ENCODE measurements around the gene BABAM1. TPM values are rescaled to one million over a fixed set of nuclear protein-coding genes. Genes with fewer than 3 reads are reported as not detected.

Gene BABAM1
- total and polyA plus RNA-seq, 9 of the 15 experiments (the other 6 are each of a cell fraction or from before 2014, with no cell fraction given) = 14.7 to 160 (median 113) TPM

DNA sequence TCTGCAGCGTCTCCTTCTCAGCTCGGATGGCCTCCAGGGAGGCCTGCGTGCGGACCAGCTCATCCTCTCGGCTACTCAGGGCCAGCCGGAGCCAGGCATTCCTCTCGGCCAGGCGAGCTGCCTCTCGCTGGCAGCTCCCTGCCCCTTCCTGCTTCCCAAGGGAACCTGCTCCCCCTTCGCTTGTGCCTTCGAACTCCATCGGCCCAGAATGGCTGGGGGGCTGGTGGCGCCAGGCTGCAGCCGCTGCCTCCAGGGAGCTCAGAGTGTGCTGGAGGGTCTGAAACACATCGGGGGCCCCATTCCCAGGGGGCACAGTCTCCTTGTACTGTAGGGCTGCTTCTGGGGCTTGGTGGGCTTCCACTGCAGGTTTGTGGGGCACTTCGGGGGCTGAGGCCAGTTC, 4.7 kb upstream of the BABAM1 start:
- TF ChIP-seq, protein P1, sequence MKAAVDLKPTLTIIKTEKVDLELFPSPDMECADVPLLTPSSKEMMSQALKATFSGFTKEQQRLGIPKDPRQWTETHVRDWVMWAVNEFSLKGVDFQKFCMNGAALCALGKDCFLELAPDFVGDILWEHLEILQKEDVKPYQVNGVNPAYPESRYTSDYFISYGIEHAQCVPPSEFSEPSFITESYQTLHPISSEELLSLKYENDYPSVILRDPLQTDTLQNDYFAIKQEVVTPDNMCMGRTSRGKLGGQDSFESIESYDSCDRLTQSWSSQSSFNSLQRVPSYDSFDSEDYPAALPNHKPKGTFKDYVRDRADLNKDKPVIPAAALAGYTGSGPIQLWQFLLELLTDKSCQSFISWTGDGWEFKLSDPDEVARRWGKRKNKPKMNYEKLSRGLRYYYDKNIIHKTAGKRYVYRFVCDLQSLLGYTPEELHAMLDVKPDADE (conservative IDR thresholded peaks at IDR 0.05; ENCODE audit: control insufficient read depth, low read depth, low read length) = no peak
- TF ChIP-seq SLC30A9 (CRISPR knock-in tag; IDR thresholded peaks at IDR 0.05) = no peak
- TF ChIP-seq, protein P2, sequence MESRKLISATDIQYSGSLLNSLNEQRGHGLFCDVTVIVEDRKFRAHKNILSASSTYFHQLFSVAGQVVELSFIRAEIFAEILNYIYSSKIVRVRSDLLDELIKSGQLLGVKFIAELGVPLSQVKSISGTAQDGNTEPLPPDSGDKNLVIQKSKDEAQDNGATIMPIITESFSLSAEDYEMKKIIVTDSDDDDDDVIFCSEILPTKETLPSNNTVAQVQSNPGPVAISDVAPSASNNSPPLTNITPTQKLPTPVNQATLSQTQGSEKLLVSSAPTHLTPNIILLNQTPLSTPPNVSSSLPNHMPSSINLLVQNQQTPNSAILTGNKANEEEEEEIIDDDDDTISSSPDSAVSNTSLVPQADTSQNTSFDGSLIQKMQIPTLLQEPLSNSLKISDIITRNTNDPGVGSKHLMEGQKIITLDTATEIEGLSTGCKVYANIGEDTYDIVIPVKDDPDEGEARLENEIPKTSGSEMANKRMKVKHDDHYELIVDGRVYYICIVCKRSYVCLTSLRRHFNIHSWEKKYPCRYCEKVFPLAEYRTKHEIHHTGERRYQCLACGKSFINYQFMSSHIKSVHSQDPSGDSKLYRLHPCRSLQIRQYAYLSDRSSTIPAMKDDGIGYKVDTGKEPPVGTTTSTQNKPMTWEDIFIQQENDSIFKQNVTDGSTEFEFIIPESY (CRISPR knock-in tag; IDR thresholded peaks at IDR 0.05) = no peak
- TF ChIP-seq CC2D1A (IDR thresholded peaks at IDR 0.05) = no peak
- TF ChIP-seq, protein P3, sequence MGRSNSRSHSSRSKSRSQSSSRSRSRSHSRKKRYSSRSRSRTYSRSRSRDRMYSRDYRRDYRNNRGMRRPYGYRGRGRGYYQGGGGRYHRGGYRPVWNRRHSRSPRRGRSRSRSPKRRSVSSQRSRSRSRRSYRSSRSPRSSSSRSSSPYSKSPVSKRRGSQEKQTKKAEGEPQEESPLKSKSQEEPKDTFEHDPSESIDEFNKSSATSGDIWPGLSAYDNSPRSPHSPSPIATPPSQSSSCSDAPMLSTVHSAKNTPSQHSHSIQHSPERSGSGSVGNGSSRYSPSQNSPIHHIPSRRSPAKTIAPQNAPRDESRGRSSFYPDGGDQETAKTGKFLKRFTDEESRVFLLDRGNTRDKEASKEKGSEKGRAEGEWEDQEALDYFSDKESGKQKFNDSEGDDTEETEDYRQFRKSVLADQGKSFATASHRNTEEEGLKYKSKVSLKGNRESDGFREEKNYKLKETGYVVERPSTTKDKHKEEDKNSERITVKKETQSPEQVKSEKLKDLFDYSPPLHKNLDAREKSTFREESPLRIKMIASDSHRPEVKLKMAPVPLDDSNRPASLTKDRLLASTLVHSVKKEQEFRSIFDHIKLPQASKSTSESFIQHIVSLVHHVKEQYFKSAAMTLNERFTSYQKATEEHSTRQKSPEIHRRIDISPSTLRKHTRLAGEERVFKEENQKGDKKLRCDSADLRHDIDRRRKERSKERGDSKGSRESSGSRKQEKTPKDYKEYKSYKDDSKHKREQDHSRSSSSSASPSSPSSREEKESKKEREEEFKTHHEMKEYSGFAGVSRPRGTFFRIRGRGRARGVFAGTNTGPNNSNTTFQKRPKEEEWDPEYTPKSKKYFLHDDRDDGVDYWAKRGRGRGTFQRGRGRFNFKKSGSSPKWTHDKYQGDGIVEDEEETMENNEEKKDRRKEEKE (IDR thresholded peaks at IDR 0.05; ENCODE audit: borderline replicate concordance in 1 of 2, control insufficient read depth in 1 of 2, low read depth in 2 of 2, low read length in 1 of 2) = no peak
- TF ChIP-seq, protein P4, sequence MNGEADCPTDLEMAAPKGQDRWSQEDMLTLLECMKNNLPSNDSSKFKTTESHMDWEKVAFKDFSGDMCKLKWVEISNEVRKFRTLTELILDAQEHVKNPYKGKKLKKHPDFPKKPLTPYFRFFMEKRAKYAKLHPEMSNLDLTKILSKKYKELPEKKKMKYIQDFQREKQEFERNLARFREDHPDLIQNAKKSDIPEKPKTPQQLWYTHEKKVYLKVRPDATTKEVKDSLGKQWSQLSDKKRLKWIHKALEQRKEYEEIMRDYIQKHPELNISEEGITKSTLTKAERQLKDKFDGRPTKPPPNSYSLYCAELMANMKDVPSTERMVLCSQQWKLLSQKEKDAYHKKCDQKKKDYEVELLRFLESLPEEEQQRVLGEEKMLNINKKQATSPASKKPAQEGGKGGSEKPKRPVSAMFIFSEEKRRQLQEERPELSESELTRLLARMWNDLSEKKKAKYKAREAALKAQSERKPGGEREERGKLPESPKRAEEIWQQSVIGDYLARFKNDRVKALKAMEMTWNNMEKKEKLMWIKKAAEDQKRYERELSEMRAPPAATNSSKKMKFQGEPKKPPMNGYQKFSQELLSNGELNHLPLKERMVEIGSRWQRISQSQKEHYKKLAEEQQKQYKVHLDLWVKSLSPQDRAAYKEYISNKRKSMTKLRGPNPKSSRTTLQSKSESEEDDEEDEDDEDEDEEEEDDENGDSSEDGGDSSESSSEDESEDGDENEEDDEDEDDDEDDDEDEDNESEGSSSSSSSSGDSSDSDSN (IDR thresholded peaks at IDR 0.05; ENCODE audit: borderline replicate concordance in 1 of 2, low read depth in 2 of 2, low read length in 2 of 2) = no peak
- no peak for TF ChIP-seq MTF1 (CRISPR knock-in tag; IDR thresholded peaks at IDR 0.05; ENCODE audit: borderline replicate concordance)
- no peak for TF ChIP-seq ZNF263 (CRISPR knock-in tag; IDR thresholded peaks at IDR 0.05; ENCODE audit: borderline replicate concordance)
- TF ChIP-seq EP300 (IDR thresholded peaks at IDR 0.05; ENCODE audit: low read length) = no peak
- no peak for TF ChIP-seq MCM7 (IDR thresholded peaks at IDR 0.05)
- TF ChIP-seq PURB (CRISPR knock-in tag; IDR thresholded peaks at IDR 0.05; ENCODE audit: low read depth) = no peak
- TF ChIP-seq HMG20B (CRISPR knock-in tag; IDR thresholded peaks at IDR 0.05) = no peak
- FAIRE-seq (no peak), ATAC-seq (no peak), DNase-seq (ENCODE audit: extremely low read depth in 1 of 4, low spot score in 3 of 4) (no peak)
- peak overlapping the region in 1 of 2 experiments; percentile 79; a peak in 2 of 4 replicates for H3K9ac ChIP-seq (ENCODE audit: insufficient read depth in 1 of 2, low read depth in 2 of 2, low read length in 2 of 2)
- H3K27me3 ChIP-seq (ENCODE audit: control insufficient read depth in 2 of 2, insufficient read depth in 2 of 2, low read length in 2 of 2) = no peaks in the 10 kb centered on the region
- H3K4me2 ChIP-seq (ENCODE audit: insufficient read depth, low read length) = no peak overlapping the region
- 86% methylated on average over 14 of the region's 16 CpGs for WGBS (ENCODE audit: insufficient coverage, low coverage, missing lambda C conversion rate)
- no peak overlapping the region for H2AFZ ChIP-seq (ENCODE audit: low read depth, low read length)
- intact Hi-C loops (cut with micrococcal nuclease) = no loop called here
- no peaks in the 10 kb centered on the region for H3K9me1 ChIP-seq (ENCODE audit: control insufficient read depth, insufficient read depth, low read length)
- H3K9me3 ChIP-seq (replicated peaks; ENCODE audit: control insufficient read depth, insufficient read depth, low read depth, low read length) = no peaks in the 10 kb centered on the region
- H3K4me1 ChIP-seq (replicated peaks in 1 of 2; ENCODE audit: control insufficient read depth in 2 of 2, insufficient read depth in 2 of 2, low read length in 2 of 2) = peaks cover 3 to 17% of the 10 kb centered on the region in 2 experiments; a peak in 3 of 5 replicates
- in situ Hi-C loops (cut with MboI) = no loop called here
- no peak overlapping the region for H3K4me3 ChIP-seq
- no TSS peak for BruUV-seq (replicated peaks)
- H3K79me2 ChIP-seq (ENCODE audit: control insufficient read depth, insufficient read depth, low read length) = peaks cover 3% of the 10 kb centered on the region
- POLR2A ChIA-PET = interaction anchor here (0.6 kb wide), 1 partner anchor 24 kb away, joined by 3 read pairs; no protein-coding TSS in a partner anchor
- no peaks in the 10 kb centered on the region for H4K20me1 ChIP-seq (replicated peaks; ENCODE audit: control insufficient read depth, insufficient read depth, low read length)
- CTCF ChIA-PET (ENCODE audit: low intra/inter-chr PET ratio) = no interaction called here
- H3K27ac ChIP-seq (ENCODE audit: extremely low read depth, low read depth, low read length) = no peak overlapping the region
- H3K36me3 ChIP-seq (ENCODE audit: control insufficient read depth, insufficient read depth, low read length) = no peaks in the 10 kb centered on the region

All from K562 (cell line).